Panc1 (cell line): ENCODE measurements around the gene ATP5F1D. TPM values are rescaled to one million over a fixed set of nuclear protein-coding genes. Genes with fewer than 3 reads are reported as not detected.

Experiments used
- ATAC-seq: fragments of 200-7000 bp; cut with Tn5 transposase; 2 replicates; pipeline ENCODE4 v1.9.1; 2020; ENCODE audit warnings: mild to moderate bottlenecking, moderate library complexity
- BruUV-seq: library from RNA; stranded (reverse); fragments of 400-500 nt; replicated peaks from 2 replicates; lab custom pipeline; 2021; lab: Mats Ljungman, UMichigan
- CTCF ChIA-PET: fragments of 300-600 bp; sonication (Branson Sonifier 250); formaldehyde crosslinking; loops from one replicate; lab custom pipeline; 2022; ENCODE audit warnings: antibody characterized with exemption; lab: Charles Lee
- POLR2A ChIA-PET: fragments of 300-600 bp; sonication (Branson Sonifier 250); formaldehyde crosslinking; loops from one replicate; lab custom pipeline; 2022; ENCODE audit warnings: antibody characterized with exemption; lab: Charles Lee
- DNase-seq: peaks from one replicate; pipeline ENCODE4 v3.0.0-alpha.2; 2010; ENCODE audit warnings: low read depth, low spot score
- H3K27ac ChIP-seq: 2 replicates; pipeline ENCODE4 v1.5.1; 2011; ENCODE audit warnings: mild to moderate bottlenecking, low read length, inconsistent platforms
- H3K27me3 ChIP-seq: fragments of 200-500 bp; sonication (Bioruptor generic); 2 replicates; pipeline ENCODE4 v1.6.0; 2014; ENCODE audit warnings: low read length, inconsistent platforms; ENCODE audit not compliant: control insufficient read depth, insufficient read depth
- H3K36me3 ChIP-seq: fragments of 200-500 bp; sonication (Bioruptor generic); 2 replicates; pipeline ENCODE4 v1.5.1; 2014; ENCODE audit warnings: inconsistent platforms, mild to moderate bottlenecking, low read length, moderate library complexity; ENCODE audit not compliant: control insufficient read depth, insufficient read depth
- H3K4me1 ChIP-seq: 2 replicates; pipeline ENCODE4 v1.5.1; 2011; ENCODE audit warnings: inconsistent platforms, mild to moderate bottlenecking, low read length, moderate library complexity; ENCODE audit not compliant: control insufficient read depth, insufficient read depth
- H3K4me3 ChIP-seq, 2 experiments: 2 replicates each; pipeline ENCODE4 v1.5.1; 2011 to 2012; ENCODE audit warnings: low read depth in 2 of 2, low read length in 2 of 2, mild to moderate bottlenecking in 2 of 2, inconsistent platforms in 1 of 2, moderate library complexity in 1 of 2
- H3K9me3 ChIP-seq: fragments of 200-500 bp; sonication (Bioruptor generic); 2 replicates; pipeline ENCODE4 v1.5.1; 2014; ENCODE audit warnings: low read depth, mild to moderate bottlenecking, inconsistent platforms, low read length, moderate library complexity; ENCODE audit not compliant: control insufficient read depth, insufficient read depth
- POLR2AphosphoS5 ChIP-seq: IDR thresholded peaks from 2 replicates; pipeline ENCODE4 v1.6.1; 2012; ENCODE audit warnings: mild to moderate bottlenecking, low read depth, low read length, moderate library complexity
- SIN3A ChIP-seq: IDR thresholded peaks from 2 replicates; pipeline ENCODE4 v1.6.1; 2012; ENCODE audit warnings: low read depth, mild to moderate bottlenecking, low read length, moderate library complexity, borderline replicate concordance; ENCODE audit not compliant: insufficient read depth
- TCF7L2 ChIP-seq: IDR thresholded peaks from 2 replicates; pipeline ENCODE4 v1.6.1; 2011; ENCODE audit warnings: mild to moderate bottlenecking, low read depth, low read length, inconsistent platforms
- in situ Hi-C: cut with HindIII; loops from 2 replicates; pipeline ENCODE4 v1.10.0; 2016; ENCODE audit warnings: low sequenced_read_pairs, low pct_unique_long_range_greater_than_20kb
- intact Hi-C: fragments of 100-400 bp; cut with micrococcal nuclease; formaldehyde crosslinking; loops from one replicate; pipeline ENCODE4 v1.10.0; 2022; ENCODE audit not compliant: unreplicated experiment
- total RNA-seq: library from RNA; stranded (reverse); gene quantifications from one replicate; pipeline ENCODE4 v1.2.1, GENCODE V29; 2021; ENCODE audit not compliant: unreplicated experiment
- TF ChIP-seq, protein P1 (sequence below): fragments of 450-650 bp; IDR thresholded peaks from 2 replicates; pipeline ENCODE4 v1.5.1; 2017; ENCODE audit warnings: mild to moderate bottlenecking
- TF ChIP-seq, protein P2 (sequence below), 2 experiments: IDR thresholded peaks; 2 replicates each; pipeline ENCODE4 v1.6.1; 2011 to 2012; ENCODE audit warnings: low read depth in 2 of 2, control low read depth in 1 of 2, low read length in 1 of 2, mild to moderate bottlenecking in 1 of 2, moderate library complexity in 1 of 2; ENCODE audit not compliant: insufficient read depth in 1 of 2

ATP5F1D gene
- total RNA-seq, 1 experiment from 2014 or later = 218 TPM

DNA sequence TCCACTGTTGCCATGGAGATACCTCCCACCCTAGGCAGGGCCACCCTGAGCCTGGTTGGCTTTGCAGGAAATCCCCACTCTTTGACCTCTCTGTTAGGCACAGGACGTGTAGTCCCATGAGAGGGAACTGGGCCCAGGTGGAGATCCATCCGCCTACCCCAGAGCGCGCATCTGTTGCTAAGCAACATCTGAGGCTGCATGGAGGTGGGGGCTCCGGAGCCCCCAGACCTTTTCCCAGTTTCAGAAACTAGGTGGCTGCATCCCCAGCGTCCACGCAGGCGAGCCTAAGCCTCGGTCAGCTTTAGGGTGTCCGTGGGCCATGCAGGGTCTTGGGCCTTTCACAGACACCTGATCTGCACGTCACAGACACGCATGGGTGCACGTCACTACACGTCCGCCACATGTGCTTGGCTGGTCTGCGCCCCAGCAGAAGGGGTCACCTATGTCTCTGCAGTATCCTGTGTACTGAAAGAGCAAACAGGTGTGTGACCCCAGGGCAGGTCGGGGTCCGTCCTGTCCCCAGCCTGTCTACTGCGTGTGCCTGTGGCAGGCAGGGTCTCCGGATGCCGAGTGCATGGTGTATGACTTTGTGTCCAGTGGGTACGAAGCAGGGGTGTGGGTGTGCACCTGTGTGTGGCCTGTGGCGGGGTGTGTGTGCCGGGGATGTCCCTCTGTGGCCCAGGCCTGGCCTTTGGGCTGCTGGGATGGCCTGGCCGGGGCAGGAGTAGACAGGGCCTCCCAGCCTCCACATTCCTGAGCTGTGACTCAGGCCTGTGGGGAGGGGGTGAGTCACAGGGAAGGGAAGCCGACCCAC lies 23.5 kb downstream of the ATP5F1D start:
- intact Hi-C loops (no loop called here), in situ Hi-C loops (no loop called here)
- ATAC-seq (peak; percentile 28), DNase-seq (no peak)
- Histone ChIP-seq H3K36me3 (no peaks in the 10 kb centered on the region; the same call in 1 of the 2 replicates), H3K27ac (peak overlapping the region; percentile 74), H3K4me3 (no peak overlapping the region), H3K9me3 (no peaks in the 10 kb centered on the region), H3K27me3 (no peaks in the 10 kb centered on the region), H3K4me1 (peaks cover 42% of the 10 kb centered on the region)
- peak; percentile 38; the same call in 1 of the 2 replicates for TF ChIP-seq POLR2AphosphoS5
- TF ChIP-seq, protein P1, sequence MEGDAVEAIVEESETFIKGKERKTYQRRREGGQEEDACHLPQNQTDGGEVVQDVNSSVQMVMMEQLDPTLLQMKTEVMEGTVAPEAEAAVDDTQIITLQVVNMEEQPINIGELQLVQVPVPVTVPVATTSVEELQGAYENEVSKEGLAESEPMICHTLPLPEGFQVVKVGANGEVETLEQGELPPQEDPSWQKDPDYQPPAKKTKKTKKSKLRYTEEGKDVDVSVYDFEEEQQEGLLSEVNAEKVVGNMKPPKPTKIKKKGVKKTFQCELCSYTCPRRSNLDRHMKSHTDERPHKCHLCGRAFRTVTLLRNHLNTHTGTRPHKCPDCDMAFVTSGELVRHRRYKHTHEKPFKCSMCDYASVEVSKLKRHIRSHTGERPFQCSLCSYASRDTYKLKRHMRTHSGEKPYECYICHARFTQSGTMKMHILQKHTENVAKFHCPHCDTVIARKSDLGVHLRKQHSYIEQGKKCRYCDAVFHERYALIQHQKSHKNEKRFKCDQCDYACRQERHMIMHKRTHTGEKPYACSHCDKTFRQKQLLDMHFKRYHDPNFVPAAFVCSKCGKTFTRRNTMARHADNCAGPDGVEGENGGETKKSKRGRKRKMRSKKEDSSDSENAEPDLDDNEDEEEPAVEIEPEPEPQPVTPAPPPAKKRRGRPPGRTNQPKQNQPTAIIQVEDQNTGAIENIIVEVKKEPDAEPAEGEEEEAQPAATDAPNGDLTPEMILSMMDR = no peak
- POLR2A ChIA-PET = no interaction called here
- no TSS peak for BruUV-seq
- CTCF ChIA-PET = interaction anchor here (2.0 kb wide), 1 partner anchor 20 kb away, joined by 46 read pairs; no protein-coding TSS in a partner anchor

DNA sequence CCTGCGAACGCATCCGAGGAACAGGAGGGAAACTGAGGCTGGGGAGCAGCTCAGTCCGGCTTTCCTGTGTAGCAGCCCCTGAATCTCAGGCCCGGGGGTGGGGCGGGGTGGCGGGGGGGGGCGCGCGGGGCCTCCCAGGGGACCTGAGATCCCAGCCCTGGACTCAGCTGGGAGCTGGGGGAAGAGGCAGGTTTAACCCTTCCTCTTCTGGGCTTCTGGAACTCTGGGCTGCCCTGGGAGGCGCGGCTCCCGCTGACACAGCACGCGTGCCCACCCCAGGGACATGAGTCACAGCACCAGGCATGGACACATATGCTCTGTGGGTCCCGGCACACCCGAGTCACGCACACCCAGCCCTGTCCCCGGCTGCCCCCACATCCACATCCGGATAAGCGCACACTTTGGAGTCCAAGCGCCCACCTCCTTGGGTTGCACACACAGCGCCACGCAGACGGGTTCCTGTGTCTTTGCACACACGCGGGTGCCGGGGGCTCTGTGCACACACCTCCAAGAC lies 24.1 kb downstream of the ATP5F1D start:
- H3K27me3 ChIP-seq = no peaks in the 10 kb centered on the region
- H3K27ac ChIP-seq = peak overlapping the region; percentile 71
- intact Hi-C loops = no loop called here
- H3K9me3 ChIP-seq = no peaks in the 10 kb centered on the region
- ChIA-PET CTCF (interaction anchor here (2.0 kb wide), 1 partner anchor 21 kb away, joined by 46 read pairs; no protein-coding TSS in a partner anchor), POLR2A (no interaction called here)
- no TSS peak for BruUV-seq
- ATAC-seq = peak; percentile 5
- TF ChIP-seq, protein P2, sequence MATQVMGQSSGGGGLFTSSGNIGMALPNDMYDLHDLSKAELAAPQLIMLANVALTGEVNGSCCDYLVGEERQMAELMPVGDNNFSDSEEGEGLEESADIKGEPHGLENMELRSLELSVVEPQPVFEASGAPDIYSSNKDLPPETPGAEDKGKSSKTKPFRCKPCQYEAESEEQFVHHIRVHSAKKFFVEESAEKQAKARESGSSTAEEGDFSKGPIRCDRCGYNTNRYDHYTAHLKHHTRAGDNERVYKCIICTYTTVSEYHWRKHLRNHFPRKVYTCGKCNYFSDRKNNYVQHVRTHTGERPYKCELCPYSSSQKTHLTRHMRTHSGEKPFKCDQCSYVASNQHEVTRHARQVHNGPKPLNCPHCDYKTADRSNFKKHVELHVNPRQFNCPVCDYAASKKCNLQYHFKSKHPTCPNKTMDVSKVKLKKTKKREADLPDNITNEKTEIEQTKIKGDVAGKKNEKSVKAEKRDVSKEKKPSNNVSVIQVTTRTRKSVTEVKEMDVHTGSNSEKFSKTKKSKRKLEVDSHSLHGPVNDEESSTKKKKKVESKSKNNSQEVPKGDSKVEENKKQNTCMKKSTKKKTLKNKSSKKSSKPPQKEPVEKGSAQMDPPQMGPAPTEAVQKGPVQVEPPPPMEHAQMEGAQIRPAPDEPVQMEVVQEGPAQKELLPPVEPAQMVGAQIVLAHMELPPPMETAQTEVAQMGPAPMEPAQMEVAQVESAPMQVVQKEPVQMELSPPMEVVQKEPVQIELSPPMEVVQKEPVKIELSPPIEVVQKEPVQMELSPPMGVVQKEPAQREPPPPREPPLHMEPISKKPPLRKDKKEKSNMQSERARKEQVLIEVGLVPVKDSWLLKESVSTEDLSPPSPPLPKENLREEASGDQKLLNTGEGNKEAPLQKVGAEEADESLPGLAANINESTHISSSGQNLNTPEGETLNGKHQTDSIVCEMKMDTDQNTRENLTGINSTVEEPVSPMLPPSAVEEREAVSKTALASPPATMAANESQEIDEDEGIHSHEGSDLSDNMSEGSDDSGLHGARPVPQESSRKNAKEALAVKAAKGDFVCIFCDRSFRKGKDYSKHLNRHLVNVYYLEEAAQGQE (IDR thresholded peaks at IDR 0.05; ENCODE audit: insufficient read depth in 1 of 2, low read depth in 2 of 2, low read length in 1 of 2) = no peak
- TF ChIP-seq POLR2AphosphoS5 (no peak), TCF7L2 (no peak), SIN3A (no peak)
- TF ChIP-seq, protein P1 = no peak
- H3K36me3 ChIP-seq = no peaks in the 10 kb centered on the region; the same call in 1 of the 2 replicates
- in situ Hi-C loops = no loop called here
- H3K4me3 ChIP-seq = peak overlapping the region; percentile 45 to 57
- no peak for DNase-seq
- peaks cover 40% of the 10 kb centered on the region for H3K4me1 ChIP-seq
